Measurements from ENCODE around the gene FANCC. TPM values are rescaled to one million over a fixed set of nuclear protein-coding genes. Genes with fewer than 3 reads are reported as not detected.

Gene FANCC
- total and polyA plus RNA-seq, 3 donors from 2014 or later, result 30.7 to 38.5 (median 35.1) TPM

GRCh38 chr9:95116002-95116807 is 201.3 kb downstream of the FANCC start:
- no peaks in the 10 kb centered on the region for H3K4me1 ChIP-seq
- H3K27me3 ChIP-seq, result no peaks in the 10 kb centered on the region
- intact Hi-C loops (cut with DNase I; ENCODE audit: low total_unique reads), result no loop called here
- no peaks in the 10 kb centered on the region for H3K36me3 ChIP-seq (ENCODE audit: low read depth, missing control alignments)
- TF ChIP-seq CTCF (IDR thresholded peaks at IDR 0.05) (peak in 1 of 3 experiments; percentile 6), POLR2A (IDR thresholded peaks at IDR 0.05) (no peak)
- H3K9me3 ChIP-seq, result no peaks in the 10 kb centered on the region
- H3K27ac ChIP-seq, result no peak overlapping the region
- no peak for DNase-seq
- 87 to 88% methylated on average over 11 of the region's 11 CpGs for WGBS, 2 donors
- no peak overlapping the region for H3K4me3 ChIP-seq

- no peak overlapping the region for H3K27ac ChIP-seq
- 95 to 97% methylated on average over 6 of the region's 6 CpGs for WGBS, 2 donors
- H3K36me3 ChIP-seq (ENCODE audit: low read depth, missing control alignments), result no peaks in the 10 kb centered on the region
- DNase-seq, result no peak
- intact Hi-C loops (cut with DNase I; ENCODE audit: low total_unique reads), result no loop called here
- TF ChIP-seq POLR2A (IDR thresholded peaks at IDR 0.05) (no peak), CTCF (IDR thresholded peaks at IDR 0.05) (no peak)
- H3K27me3 ChIP-seq, result no peaks in the 10 kb centered on the region
- no peaks in the 10 kb centered on the region for H3K4me1 ChIP-seq
- no peak overlapping the region for H3K4me3 ChIP-seq
- H3K9me3 ChIP-seq, result no peaks in the 10 kb centered on the region
Measured at GRCh38 chr9:95115104-95115503, 202.4 kb downstream of the FANCC start.

- intact Hi-C loops (cut with DNase I; ENCODE audit: low total_unique reads), result no loop called here
- 90 to 93% methylated on average over 12 of the region's 12 CpGs for WGBS, 2 donors
- no peak overlapping the region for H3K4me3 ChIP-seq
- H3K36me3 ChIP-seq (ENCODE audit: low read depth, missing control alignments), result no peaks in the 10 kb centered on the region
- TF ChIP-seq POLR2A (IDR thresholded peaks at IDR 0.05) (no peak), CTCF (IDR thresholded peaks at IDR 0.05) (no peak)
- no peaks in the 10 kb centered on the region for H3K27me3 ChIP-seq
- no peak overlapping the region for H3K27ac ChIP-seq
- H3K4me1 ChIP-seq, result no peaks in the 10 kb centered on the region
- no peaks in the 10 kb centered on the region for H3K9me3 ChIP-seq
- no peak for DNase-seq
Measured at GRCh38 chr9:95112436-95113280, 204.9 kb downstream of the FANCC start.

GRCh38 chr9:95111716-95112115 is 205.8 kb downstream of the FANCC start:
- no peak for DNase-seq
- 95% methylated on average over 11 of the region's 11 CpGs for WGBS, 2 donors
- intact Hi-C loops (cut with DNase I; ENCODE audit: low total_unique reads), result no loop called here
- Histone ChIP-seq H3K27me3 (no peaks in the 10 kb centered on the region), H3K9me3 (no peaks in the 10 kb centered on the region), H3K4me1 (no peaks in the 10 kb centered on the region), H3K27ac (no peak overlapping the region), H3K36me3 (ENCODE audit: low read depth, missing control alignments) (no peaks in the 10 kb centered on the region), H3K4me3 (no peak overlapping the region)
- no peak for TF ChIP-seq POLR2A (IDR thresholded peaks at IDR 0.05)
- no peak for TF ChIP-seq CTCF (IDR thresholded peaks at IDR 0.05)
